NCI-H2029 treated with DMSO at 0.1 percent for 48 hours (cell line): ENCODE measurements around the gene RALGPS1.
"Not testable (repeated sequence)": the region's sequence is repeated elsewhere in the genome, so short reads cannot be mapped to it uniquely, and the experiment has no call there.

ENCODE experiments used
- DNase-seq: peaks from one replicate; lab custom pipeline; 2025; lab: John Stamatoyannopoulos, UW

The RALGPS1 gene

GRCh38 chr9:127137640-127138360 is 223.2 kb downstream of the RALGPS1 start:
- no peak for DNase-seq

DNA sequence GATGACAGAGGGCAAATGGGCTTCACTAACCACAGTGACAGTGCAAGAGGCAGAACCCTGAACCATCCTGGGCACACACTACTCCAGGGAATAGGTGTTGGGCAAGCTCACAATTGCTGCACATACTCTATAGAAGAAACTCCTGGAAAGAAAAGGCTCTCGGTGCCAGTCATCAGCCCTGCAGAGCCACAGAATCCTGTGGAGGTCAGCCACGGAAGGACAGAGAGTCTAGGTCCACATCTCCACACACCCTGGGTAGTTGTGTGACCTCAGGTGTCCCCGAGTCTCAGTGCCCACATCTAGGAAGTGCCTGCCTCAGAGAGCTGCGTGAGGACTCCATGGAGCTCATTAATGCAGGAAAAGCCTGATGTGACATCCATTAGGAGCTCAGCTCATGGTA is 223.9 kb downstream of the RALGPS1 start:
- DNase-seq: no peak

- no peak for DNase-seq
Observed at GRCh38 chr9:127139071-127139731, 224.6 kb downstream of the RALGPS1 start.

- no peak for DNase-seq
Observed at GRCh38 chr9:127139775-127140174, 225.2 kb downstream of the RALGPS1 start.

DNA sequence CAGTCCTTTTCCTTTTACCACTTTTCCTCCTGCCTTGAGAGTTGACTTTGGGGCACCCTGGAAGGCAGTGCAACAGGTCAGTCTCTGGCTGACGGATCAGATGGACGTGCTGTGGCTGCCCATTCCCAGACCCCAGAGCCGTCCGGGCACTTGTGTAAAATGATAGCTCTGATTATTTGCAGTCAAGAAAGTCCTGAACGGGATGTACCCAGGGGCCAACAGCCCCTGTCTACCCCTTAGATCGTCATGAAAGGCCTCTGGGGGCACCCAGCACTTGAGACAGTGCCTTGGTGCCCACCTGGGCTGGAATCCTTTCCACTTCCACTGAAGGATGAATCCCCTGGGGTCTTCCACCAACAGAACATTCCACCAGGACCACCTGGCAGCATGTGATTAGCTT is 225.6 kb downstream of the RALGPS1 start:
- no peak for DNase-seq

DNA sequence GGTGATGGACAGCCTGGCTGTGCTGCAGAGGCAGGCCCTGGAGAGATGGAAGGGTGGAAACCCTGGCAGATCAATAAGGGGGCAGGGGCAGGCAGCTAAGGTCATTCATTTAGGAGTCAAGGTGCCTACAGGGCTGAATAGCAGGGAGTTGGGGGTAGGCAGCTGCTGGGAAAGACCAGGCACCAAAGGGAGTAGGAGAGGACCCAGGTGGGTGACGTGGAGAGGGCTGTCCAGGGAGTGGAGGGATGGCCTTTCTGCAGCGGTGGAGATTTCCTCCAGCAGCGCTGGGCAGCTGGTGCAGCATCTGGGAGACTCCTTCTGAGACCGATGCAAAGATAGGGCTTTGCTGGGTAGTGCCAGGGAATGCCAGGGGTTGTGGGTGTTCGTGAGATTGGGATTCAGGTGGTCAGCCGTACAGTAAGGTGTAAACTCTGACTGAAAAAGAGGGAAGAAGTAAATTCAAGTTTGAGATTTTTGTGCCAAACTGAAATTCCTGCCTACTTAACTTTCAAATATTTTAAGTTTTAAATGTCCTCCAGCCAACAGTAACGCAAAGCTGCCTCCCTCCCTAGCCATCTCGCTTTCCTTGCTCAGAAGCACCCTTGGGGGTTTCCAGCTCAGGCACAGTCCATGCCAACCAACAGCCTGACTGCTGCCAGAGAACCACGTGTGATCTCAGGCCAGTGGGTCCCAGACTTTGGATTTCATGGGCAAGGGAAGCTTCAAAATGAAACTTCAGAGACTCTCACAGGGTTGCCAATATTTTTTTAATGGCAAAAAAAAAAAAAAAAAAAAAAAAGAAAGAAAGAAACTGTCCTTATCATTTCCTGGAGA is 226.5 kb downstream of the RALGPS1 start:
- DNase-seq: no peak

GRCh38 chr9:127142291-127142690 is 227.7 kb downstream of the RALGPS1 start:
- DNase-seq: no peak

GRCh38 chr9:127142931-127143464 is 228.4 kb downstream of the RALGPS1 start:
- no peak for DNase-seq

- DNase-seq: no peak
Observed at GRCh38 chr9:127143920-127144465, 229.4 kb downstream of the RALGPS1 start.

GRCh38 chr9:127144670-127145445 is 230.3 kb downstream of the RALGPS1 start:
- DNase-seq: no peak

DNA sequence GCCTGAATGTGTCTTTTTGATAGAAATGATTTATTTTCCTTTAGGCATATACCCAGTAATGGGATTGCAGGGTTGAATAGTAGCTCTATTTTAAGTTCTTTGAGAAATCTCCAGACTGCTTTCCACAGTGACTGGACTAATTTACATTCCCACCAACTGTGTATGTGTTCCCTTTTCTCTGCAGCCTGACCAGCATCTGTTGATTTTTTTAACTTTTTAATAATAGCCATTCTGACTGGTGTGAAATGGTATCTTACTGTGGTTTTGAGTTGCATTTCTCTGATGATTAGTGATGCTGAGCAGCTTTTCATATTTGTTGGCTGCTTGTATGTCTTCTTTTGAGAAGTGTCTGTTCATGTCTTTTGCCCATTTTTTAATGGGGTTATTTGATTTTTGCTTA is 232.3 kb downstream of the RALGPS1 start:
- DNase-seq: not testable (repeated sequence)

DNA sequence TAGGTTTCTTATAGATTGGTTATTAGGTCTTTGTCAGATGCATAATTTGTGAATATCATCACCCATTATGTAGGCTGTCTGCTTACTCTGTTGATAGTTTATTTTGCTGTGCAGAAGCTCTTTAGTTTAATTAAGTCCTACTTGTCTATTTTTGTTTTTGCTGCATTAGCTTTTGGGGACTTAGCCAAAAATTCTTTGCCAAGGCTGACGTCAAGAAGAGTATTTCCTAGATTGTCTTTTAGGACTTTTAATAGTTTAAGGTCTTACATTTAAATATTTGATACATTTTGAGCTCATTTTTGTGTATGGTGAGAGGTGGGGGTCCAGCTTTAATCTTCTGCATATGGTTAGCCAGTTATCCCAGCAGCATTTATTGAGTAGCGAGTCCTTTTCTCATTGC is 232.7 kb downstream of the RALGPS1 start:
- DNase-seq: no peak

- no peak for DNase-seq
Observed at GRCh38 chr9:127148014-127148413, 233.4 kb downstream of the RALGPS1 start.

- no peak for DNase-seq
Observed at GRCh38 chr9:127149010-127149409, 234.4 kb downstream of the RALGPS1 start.

DNA sequence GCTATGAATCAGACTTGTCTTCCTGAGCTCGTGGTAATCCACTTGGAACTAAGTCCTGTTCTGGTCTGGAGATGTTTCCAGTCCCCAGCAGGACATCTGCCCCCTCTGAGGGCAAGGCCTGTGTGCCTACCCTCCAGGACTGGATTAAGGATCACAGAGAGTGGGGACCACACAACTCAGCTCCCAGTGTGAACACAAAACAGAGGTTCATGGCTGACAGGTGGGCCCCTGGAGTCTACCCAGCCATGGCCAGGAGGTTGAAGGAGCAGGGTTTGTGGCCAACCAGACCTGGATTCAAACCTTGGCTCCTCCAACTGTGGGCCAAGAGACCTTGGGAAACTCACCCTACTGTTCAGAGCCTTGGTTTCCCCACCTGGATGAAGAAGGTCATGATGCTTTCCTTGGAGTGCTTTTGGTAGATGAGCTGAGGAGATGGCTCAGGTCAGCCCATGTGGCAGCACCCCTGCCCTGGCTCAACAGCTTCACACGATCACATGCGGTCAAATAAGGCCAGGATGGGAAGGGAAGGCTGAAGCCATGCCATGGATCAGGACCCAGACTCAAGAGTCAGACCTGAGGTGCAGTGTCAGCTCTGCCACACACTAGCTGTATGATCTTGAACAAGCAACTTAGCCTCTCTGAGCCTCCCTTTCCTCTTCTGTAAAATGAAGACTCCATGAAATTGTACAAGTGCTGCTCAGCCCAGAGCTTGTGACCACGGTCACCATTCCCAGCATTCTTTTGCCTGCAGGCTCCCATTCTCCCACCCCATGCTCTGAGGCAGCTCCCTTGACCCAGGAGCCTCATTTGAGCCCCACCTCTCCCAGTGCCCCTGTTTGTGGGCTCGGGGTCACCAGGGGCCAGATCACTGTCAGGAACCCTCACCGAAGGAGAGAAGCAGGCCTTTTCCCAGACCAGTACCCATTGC is 235.1 kb downstream of the RALGPS1 start:
- DNase-seq: no peak

DNA sequence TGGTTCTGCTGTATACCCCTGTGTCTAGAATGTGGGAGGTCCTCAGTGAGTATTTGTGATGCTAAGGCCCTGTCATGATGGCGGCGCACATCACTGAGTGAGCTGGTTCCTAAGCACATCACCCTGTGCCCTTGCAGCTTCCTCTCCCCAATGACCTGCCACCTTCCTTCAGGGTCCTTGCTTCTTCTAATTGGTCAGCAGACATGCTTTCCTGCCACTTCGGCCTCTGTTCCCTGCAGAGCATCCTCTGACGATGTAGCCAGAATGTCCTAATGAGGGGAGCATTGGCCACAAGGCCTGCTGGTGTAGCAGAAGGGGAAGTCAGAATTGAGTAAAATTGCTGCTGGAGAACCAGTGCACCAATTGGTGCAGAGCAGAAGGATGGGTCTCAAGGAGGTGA is 238.9 kb downstream of the RALGPS1 start:
- DNase-seq: no peak

GRCh38 chr9:127154003-127154389 is 239.4 kb downstream of the RALGPS1 start:
- DNase-seq: no peak

DNA sequence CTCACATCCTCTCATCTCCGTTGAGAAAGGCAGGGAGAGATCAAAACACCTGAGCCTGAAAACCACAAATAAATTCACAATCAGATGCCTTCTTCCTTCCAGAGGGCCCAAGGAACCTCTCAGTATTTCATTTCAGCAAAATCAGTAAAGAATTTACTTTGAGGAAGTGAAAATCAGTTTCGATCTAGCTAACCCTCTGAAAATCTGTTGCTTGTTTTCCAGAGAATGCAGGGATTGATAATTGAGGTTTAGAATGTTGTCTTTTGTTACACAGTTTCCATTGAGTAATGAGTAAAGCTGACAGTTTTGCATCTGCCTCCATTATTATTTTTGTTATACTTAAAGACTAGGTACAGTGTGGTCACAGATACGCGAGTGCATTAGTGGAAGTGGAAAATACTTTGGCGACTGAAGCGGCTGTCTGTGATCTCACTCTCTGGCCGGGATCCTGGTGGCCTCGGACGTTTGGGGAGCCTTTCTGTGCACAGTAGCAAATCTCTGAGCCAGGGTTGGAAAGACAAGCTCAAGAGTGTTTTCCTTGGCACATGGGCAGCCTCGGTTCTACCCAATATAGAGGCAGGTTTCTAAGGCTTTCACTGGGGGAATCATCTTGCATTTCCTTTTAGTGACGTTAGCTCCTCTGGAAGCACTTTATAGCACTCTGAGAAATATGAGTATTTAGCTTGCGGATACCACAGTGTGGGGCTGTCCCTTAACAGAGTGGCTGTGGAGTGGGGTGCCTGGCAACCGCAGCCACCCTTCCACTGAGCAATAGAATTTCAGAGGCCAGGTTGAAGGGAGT is 240.0 kb downstream of the RALGPS1 start:
- DNase-seq: peak; percentile 93

DNA sequence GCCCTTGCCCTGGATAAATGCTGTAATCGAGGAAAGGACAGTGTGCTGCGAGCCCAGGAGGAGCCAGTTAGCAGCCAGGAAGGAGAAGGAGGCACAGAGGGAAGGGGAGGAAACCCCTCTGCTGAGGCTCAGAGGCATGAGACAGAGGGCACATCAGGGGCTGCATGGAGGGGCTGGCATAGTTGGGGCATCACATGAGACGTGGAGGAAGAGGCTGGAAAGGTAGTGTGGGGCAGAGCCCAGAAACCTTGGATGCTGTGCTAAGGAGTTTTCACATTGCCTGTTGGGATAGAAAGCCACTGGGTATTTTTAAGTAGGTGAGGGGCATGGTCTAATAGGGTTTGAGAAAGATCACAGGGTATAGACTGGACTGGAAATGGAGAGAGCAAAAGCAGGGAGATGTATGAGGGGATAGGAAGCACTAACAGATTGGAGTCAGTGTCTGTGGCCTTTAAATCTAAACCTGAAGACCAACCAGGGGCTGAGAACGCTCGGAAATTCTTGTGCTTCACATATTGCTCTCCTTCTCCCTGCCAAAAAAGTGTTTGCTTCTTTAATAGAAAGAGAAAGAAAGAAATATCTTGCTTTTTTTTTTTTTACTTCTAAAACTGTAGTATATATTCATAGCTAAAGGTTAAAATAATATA is 240.9 kb downstream of the RALGPS1 start:
- DNase-seq: no peak
